Cerebellar nuclear complex (tissue), 1 donor: Measurements from ENCODE around the gene ZNF217.
"Not testable (repeated sequence)": the region's sequence is repeated elsewhere in the genome, so short reads cannot be mapped to it uniquely, and the experiment has no call there.

Experiments used
- DNase-seq, 2 experiments: peaks; one replicate each; lab custom pipeline; 2025; lab: John Stamatoyannopoulos, UW

ZNF217 gene

GRCh38 chr20:53583660-53584549 lies 9.7 kb downstream of the ZNF217 start:
- DNase-seq = not testable (repeated sequence)

GRCh38 chr20:53582574-53583351 lies 10.9 kb downstream of the ZNF217 start:
- DNase-seq = no peak

GRCh38 chr20:53582251-53582570 lies 11.4 kb downstream of the ZNF217 start:
- no peak for DNase-seq

GRCh38 chr20:53581444-53582250 lies 12.0 kb downstream of the ZNF217 start:
- DNase-seq = no peak

GRCh38 chr20:53580376-53581111 lies 13.1 kb downstream of the ZNF217 start:
- DNase-seq = no peak

- no peak for DNase-seq
These were observed 13.9 kb downstream of the ZNF217 start for GRCh38 chr20:53579581-53580375.

- DNase-seq = no peak
These were observed 14.4 kb downstream of the ZNF217 start for GRCh38 chr20:53579266-53579580.

- DNase-seq = no peak
These were observed 15.0 kb downstream of the ZNF217 start for GRCh38 chr20:53578492-53579222.

- no peak for DNase-seq
These were observed 16.9 kb downstream of the ZNF217 start for GRCh38 chr20:53576586-53577318.

- DNase-seq = no peak
These were observed 17.5 kb downstream of the ZNF217 start for GRCh38 chr20:53576195-53576580.

GRCh38 chr20:53575481-53576194 lies 18.0 kb downstream of the ZNF217 start:
- no peak for DNase-seq

- DNase-seq = no peak
These were observed 18.8 kb downstream of the ZNF217 start for GRCh38 chr20:53574819-53575218.

- no peak for DNase-seq
These were observed 19.3 kb downstream of the ZNF217 start for GRCh38 chr20:53574259-53574789.

- no peak for DNase-seq
These were observed 21.9 kb downstream of the ZNF217 start for GRCh38 chr20:53571555-53572286.

- no peak for DNase-seq
These were observed 23.0 kb downstream of the ZNF217 start for GRCh38 chr20:53570446-53571276.

GRCh38 chr20:53569606-53570307 lies 23.9 kb downstream of the ZNF217 start:
- DNase-seq = no peak
